GM12875 (cell line): ENCODE measurements around the gene SLC34A1.
"Not testable (repeated sequence)": the region's sequence is repeated elsewhere in the genome, so short reads cannot be mapped to it uniquely, and the experiment has no call there.

ENCODE experiments used
- H3K4me3 ChIP-seq: one replicate; pipeline ENCODE4 v1.5.1; 2011; ENCODE audit warnings: low read depth, low read length, control low read depth
- TF ChIP-seq, protein P1 (sequence below): IDR thresholded peaks from 2 replicates; pipeline ENCODE4 v1.5.1; 2011; ENCODE audit warnings: low read depth, mild to moderate bottlenecking, control low read depth, inconsistent platforms, low read length, moderate library complexity, borderline replicate concordance; ENCODE audit not compliant: insufficient read depth

The SLC34A1 gene

DNA sequence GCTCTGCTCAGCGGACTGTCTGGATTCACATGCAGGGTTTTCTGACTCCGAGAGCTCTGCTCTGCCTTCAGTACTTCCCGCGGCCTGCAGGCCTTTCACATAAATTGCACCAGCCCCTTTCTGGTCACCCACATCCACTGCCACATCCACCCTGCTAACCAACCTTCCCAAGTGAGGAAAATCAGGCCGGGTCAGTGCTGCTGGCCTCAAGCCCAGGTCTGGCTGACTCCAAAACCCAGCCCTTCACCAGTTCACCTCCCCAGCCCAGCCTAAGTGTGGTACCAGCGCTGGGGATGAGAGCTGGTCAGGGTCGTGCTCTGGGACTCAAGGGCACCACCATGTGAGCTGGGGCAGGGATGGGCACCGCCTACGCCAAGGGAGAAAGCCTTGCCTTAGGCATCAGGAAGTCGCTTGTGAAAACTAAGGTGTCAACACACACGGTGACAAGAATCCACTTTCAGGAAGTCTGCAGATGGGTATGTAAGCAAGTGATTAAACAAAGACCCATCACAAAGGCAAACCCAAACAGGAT, 45.1 kb upstream of the SLC34A1 start:
- H3K4me3 ChIP-seq = no peak overlapping the region
- TF ChIP-seq, protein P1, sequence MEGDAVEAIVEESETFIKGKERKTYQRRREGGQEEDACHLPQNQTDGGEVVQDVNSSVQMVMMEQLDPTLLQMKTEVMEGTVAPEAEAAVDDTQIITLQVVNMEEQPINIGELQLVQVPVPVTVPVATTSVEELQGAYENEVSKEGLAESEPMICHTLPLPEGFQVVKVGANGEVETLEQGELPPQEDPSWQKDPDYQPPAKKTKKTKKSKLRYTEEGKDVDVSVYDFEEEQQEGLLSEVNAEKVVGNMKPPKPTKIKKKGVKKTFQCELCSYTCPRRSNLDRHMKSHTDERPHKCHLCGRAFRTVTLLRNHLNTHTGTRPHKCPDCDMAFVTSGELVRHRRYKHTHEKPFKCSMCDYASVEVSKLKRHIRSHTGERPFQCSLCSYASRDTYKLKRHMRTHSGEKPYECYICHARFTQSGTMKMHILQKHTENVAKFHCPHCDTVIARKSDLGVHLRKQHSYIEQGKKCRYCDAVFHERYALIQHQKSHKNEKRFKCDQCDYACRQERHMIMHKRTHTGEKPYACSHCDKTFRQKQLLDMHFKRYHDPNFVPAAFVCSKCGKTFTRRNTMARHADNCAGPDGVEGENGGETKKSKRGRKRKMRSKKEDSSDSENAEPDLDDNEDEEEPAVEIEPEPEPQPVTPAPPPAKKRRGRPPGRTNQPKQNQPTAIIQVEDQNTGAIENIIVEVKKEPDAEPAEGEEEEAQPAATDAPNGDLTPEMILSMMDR = no peak

DNA sequence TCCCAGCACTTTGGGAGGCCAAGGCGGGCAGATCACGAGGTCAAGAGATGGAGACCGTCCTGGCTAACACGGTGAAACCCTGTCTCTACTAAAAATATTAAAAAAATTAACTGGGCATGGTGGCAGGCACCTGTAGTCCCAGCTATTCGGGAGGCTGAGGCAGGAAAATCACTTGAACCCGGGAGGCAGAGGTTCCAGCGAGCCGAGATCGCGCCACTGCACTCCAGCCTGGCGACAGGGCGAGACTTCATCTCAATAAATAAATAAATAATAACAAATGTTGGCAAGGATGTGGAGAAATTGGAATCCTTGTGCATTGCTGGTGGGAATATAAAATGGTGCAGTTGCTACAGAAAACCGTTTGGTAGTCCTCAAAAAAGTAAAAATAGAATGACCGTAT, 41.2 kb upstream of the SLC34A1 start:
- not testable (repeated sequence) for H3K4me3 ChIP-seq

DNA sequence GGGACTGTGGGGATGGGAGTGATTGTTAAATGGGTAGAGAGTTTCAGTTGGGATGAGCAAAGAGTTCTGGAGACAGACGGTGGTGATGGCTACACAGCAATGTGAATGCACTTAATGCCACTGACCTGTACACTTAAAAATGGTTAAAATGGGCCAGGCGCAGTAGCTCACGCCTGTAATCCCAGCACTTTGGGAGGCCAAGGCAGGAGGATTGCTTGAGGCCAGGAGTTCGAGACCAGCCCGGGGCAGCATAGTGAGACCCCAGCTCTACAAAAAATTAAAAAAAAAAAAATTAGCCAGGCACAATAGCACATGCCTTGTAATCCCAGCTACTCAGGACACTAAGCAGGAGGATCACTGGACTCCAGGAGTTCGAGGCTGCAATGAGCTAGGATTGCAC, 40.5 kb upstream of the SLC34A1 start:
- H3K4me3 ChIP-seq = no peak overlapping the region
- TF ChIP-seq, protein P1 = no peak

- H3K4me3 ChIP-seq = no peak overlapping the region
- TF ChIP-seq, protein P1 = no peak
Measured at GRCh38 chr5:177344891-177345290, 39.3 kb upstream of the SLC34A1 start.

- no peak overlapping the region for H3K4me3 ChIP-seq
- TF ChIP-seq, protein P1 = no peak
Measured at GRCh38 chr5:177346820-177347219, 37.4 kb upstream of the SLC34A1 start.

DNA sequence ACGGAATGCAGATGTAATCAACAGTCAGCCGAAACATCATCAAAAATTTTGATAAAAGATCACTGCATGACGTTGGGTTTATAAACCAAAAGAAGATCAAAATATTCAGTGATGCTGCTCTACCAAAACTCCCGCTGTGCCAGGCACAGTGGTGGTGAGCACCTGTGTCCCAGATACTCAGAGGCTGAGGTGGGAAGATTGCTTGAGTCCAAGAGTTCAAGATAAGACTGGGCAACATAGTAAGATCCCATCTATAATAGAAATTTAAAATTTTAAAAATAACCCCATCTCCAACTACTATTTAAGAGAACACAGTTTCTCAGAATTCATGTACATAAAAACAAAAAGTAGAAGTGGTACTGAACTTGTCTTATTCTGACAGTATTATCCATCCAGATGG, 36.5 kb upstream of the SLC34A1 start:
- TF ChIP-seq, protein P1 = no peak
- no peak overlapping the region for H3K4me3 ChIP-seq

DNA sequence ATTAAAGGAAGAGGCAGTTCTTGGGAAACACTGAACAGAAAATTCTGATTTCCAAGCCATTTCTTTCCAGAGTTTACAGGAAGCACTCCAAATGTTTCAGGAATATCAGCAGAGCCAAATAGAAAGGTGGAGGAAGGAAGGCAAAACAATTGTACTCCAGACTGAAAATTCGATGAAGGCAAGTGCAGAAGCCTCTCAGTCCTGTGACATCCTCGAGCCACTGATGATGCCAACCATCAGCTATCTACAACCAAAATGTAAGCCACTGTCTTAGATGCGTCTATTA, 34.9 kb upstream of the SLC34A1 start:
- TF ChIP-seq, protein P1 = no peak

DNA sequence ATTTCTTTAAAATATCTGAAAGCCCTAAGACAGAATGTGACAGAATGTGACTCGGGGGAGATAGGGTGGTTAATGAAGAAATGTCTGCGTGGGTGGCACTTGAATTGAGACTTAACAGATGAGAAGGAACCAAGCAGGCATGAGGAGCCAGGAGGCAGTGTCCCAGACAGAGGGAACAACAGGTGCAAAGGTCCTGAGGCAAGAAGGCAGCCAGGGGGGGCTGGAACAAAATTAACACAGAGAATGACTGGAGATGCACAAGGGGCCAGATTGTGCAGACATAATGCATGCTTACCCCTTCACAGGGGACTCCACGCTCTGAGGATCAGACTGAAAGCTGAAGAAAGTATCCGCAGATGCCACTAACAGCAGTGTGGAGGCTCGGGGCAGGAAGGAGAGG, 34.5 kb upstream of the SLC34A1 start:
- H3K4me3 ChIP-seq = no peak overlapping the region
- TF ChIP-seq, protein P1 = no peak

More for the DNA sequence above, 34.9 kb upstream of the SLC34A1 start:
- no peak overlapping the region for H3K4me3 ChIP-seq
